Measurements from ENCODE around the gene DAPK3.

GRCh38 chr19:3919793-3920192 lies 51.1 kb downstream of the DAPK3 start:
- TF ChIP-seq POLR2A (IDR thresholded peaks at IDR 0.05; ENCODE audit: low read length) (no peak), CTCF (IDR thresholded peaks at IDR 0.05) (no peak), REST (IDR thresholded peaks at IDR 0.05) (no peak), JUN (IDR thresholded peaks at IDR 0.05) (no peak), ZFP36 (IDR thresholded peaks at IDR 0.05; ENCODE audit: borderline replicate concordance, partially characterized antibody) (no peak), MAX (IDR thresholded peaks at IDR 0.05) (no peak)
